ENCODE results near the gene C3.

C3 gene

DNA sequence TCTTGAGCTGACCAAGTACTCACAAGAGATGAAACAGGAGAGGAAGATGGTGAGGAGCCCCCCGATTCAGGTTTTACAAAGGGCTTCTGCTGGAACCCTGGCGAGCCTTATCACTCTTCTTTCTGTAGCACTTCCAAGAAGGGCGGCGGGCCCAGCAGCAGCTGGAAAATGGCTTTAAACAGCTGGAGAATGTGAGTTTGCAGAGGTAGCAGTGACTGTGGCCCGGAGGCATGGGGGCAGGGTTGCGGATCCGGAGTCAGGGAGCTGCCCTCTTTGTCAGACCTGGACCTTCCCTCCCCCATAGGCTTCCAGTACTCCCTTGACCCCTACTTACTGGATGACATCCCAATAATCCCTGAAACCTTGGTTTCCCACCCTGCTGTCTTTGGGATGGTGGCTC, 22.6 kb upstream of the C3 start:
- H3K36me3 ChIP-seq (ENCODE audit: insufficient read depth, low read length), result peaks cover 26% of the 10 kb centered on the region
- DNase-seq, result no peak
- H4K20me1 ChIP-seq (ENCODE audit: insufficient read depth, low read length), result no peaks in the 10 kb centered on the region
- H3K79me2 ChIP-seq (ENCODE audit: insufficient read depth, low read length), result peaks cover 8% of the 10 kb centered on the region; the same call in 1 of the 2 replicates
- peaks cover 32% of the 10 kb centered on the region for H3K4me1 ChIP-seq (ENCODE audit: insufficient read depth, low read length)
- H3K9ac ChIP-seq (ENCODE audit: low read depth, low read length), result no peak overlapping the region
- H2AFZ ChIP-seq (ENCODE audit: low read depth, low read length), result no peak overlapping the region
- H3K27me3 ChIP-seq (ENCODE audit: insufficient read depth, low read length, poor library complexity), result no peaks in the 10 kb centered on the region
- no peak overlapping the region for H3K4me2 ChIP-seq (ENCODE audit: insufficient read depth, low read length)
- no peaks in the 10 kb centered on the region for H3K9me3 ChIP-seq (ENCODE audit: insufficient read depth, low read length, severe bottlenecking)
- ATAC-seq (ENCODE audit: insufficient read depth, low read depth), result no peak
- H3K27ac ChIP-seq (ENCODE audit: low read length), result no peak overlapping the region
- TF ChIP-seq, protein P1, sequence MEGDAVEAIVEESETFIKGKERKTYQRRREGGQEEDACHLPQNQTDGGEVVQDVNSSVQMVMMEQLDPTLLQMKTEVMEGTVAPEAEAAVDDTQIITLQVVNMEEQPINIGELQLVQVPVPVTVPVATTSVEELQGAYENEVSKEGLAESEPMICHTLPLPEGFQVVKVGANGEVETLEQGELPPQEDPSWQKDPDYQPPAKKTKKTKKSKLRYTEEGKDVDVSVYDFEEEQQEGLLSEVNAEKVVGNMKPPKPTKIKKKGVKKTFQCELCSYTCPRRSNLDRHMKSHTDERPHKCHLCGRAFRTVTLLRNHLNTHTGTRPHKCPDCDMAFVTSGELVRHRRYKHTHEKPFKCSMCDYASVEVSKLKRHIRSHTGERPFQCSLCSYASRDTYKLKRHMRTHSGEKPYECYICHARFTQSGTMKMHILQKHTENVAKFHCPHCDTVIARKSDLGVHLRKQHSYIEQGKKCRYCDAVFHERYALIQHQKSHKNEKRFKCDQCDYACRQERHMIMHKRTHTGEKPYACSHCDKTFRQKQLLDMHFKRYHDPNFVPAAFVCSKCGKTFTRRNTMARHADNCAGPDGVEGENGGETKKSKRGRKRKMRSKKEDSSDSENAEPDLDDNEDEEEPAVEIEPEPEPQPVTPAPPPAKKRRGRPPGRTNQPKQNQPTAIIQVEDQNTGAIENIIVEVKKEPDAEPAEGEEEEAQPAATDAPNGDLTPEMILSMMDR (IDR thresholded peaks at IDR 0.05; ENCODE audit: borderline replicate concordance, extremely low read depth, low read length, poor library complexity, severe bottlenecking), result no peak
- no peak for TF ChIP-seq EZH2 (IDR thresholded peaks at IDR 0.05; ENCODE audit: borderline replicate concordance, low read depth, low read length, severe bottlenecking)
- no peak overlapping the region for H3K4me3 ChIP-seq (ENCODE audit: low read depth in 1 of 2, low read length in 2 of 2)

DNA sequence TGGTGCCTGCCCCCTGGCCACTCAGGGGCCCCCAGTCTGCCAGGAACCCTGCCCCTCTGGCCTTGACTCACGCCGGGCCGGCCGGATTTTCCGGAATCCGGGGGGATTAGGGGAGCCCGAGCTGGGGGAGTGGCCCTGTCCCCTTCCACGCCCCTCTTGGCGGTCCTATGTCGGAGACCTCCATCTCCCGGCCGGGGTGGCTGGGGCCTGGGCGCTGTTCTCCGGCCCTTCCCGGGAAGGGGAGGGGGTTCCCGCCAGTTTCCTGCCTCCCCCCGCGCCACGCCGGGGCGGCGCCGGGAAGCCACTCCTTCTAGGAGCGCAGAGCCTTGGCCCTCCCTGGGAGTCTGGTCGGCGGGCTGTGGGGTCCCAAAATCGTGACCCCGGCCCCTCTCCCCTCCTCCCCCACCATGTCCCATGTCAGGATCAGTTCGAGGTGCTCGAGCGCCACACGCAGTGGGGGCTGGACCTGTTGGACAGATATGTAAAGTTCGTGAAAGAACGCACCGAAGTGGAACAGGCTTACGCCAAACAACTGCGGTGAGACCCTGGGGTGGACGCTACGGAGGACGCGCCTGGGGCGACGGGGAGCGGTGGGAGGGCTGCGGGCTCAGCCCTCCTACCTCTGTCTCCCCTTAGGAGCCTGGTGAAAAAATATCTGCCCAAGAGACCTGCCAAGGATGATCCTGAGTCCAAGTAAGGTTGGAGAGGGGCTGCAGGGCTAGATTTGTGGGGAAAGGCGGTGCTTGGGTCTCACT, 20.3 kb upstream of the C3 start:
- H3K4me2 ChIP-seq (ENCODE audit: insufficient read depth, low read length), result peak overlapping the region; percentile 88
- peak overlapping the region; percentile 59; the same call in 1 of the 2 replicates for H3K27ac ChIP-seq (ENCODE audit: low read length)
- no peaks in the 10 kb centered on the region for H3K27me3 ChIP-seq (ENCODE audit: insufficient read depth, low read length, poor library complexity)
- no peak for TF ChIP-seq EZH2 (IDR thresholded peaks at IDR 0.05; ENCODE audit: borderline replicate concordance, low read depth, low read length, severe bottlenecking)
- TF ChIP-seq, protein P1 (IDR thresholded peaks at IDR 0.05; ENCODE audit: borderline replicate concordance, extremely low read depth, low read length, poor library complexity, severe bottlenecking), result no peak
- peaks cover 26% of the 10 kb centered on the region for H3K36me3 ChIP-seq (ENCODE audit: insufficient read depth, low read length)
- H3K4me3 ChIP-seq (ENCODE audit: low read depth in 1 of 2, low read length in 2 of 2), result peak overlapping the region; percentile 55 to 68
- H3K4me1 ChIP-seq (ENCODE audit: insufficient read depth, low read length), result peaks cover 47% of the 10 kb centered on the region
- H2AFZ ChIP-seq (ENCODE audit: low read depth, low read length), result peak overlapping the region; percentile 69; the same call in 1 of the 2 replicates
- no peak for ATAC-seq (ENCODE audit: insufficient read depth, low read depth)
- DNase-seq, result no peak
- H3K9ac ChIP-seq (ENCODE audit: low read depth, low read length), result peak overlapping the region; percentile 71
- H4K20me1 ChIP-seq (ENCODE audit: insufficient read depth, low read length), result peaks cover 2% of the 10 kb centered on the region; the same call in 1 of the 2 replicates
- H3K79me2 ChIP-seq (ENCODE audit: insufficient read depth, low read length), result peaks cover 21% of the 10 kb centered on the region
- H3K9me3 ChIP-seq (ENCODE audit: insufficient read depth, low read length, severe bottlenecking), result no peaks in the 10 kb centered on the region

DNA sequence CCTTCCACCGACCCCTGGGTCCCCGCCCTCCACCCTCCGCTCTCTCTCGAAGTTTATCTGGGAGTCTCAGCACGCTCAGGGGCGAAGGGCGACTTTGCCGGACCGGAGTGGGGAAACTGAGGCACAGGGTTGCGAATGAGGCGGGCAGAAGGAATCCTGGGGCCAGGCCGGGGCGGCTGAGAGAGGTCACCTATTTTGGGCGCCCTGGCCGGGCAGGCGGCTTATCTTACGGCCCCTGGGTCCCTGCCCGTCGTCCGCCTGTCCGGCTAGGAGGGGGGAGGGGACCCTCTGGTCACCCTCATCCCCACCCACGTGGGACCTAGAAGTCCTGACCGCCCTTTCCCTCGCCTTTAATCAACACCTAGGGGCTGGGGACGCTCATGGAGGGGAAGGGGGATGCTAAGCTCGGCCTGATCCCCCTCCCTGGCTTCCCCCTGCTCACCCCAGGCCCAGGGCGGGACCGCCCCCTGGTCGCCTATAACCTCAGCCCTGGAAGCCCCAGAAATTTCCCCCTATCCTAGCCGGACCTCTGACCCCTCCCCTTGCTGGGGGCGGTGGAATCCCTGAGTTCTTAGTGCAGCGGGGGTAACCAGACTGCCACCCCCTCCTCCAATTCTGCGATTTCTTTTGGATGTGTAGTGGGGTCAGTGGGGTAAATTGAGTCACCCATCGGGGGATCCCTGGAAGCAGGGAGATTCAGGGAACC, 19.6 kb upstream of the C3 start:
- TF ChIP-seq EZH2 (IDR thresholded peaks at IDR 0.05; ENCODE audit: borderline replicate concordance, low read depth, low read length, severe bottlenecking), result no peak
- TF ChIP-seq, protein P1 (IDR thresholded peaks at IDR 0.05; ENCODE audit: borderline replicate concordance, extremely low read depth, low read length, poor library complexity, severe bottlenecking), result no peak
- Histone ChIP-seq H2AFZ (ENCODE audit: low read depth, low read length) (peak overlapping the region; percentile 69), H3K4me1 (ENCODE audit: insufficient read depth, low read length) (peaks cover 54% of the 10 kb centered on the region), H3K4me3 (ENCODE audit: low read depth in 1 of 2, low read length in 2 of 2) (peak overlapping the region; percentile 55 to 68), H3K79me2 (ENCODE audit: insufficient read depth, low read length) (peaks cover 27% of the 10 kb centered on the region), H3K9me3 (ENCODE audit: insufficient read depth, low read length, severe bottlenecking) (no peaks in the 10 kb centered on the region), H3K4me2 (ENCODE audit: insufficient read depth, low read length) (peak overlapping the region; percentile 88), H3K27me3 (ENCODE audit: insufficient read depth, low read length, poor library complexity) (no peaks in the 10 kb centered on the region), H3K36me3 (ENCODE audit: insufficient read depth, low read length) (peaks cover 21% of the 10 kb centered on the region), H3K9ac (ENCODE audit: low read depth, low read length) (peak overlapping the region; percentile 71), H4K20me1 (ENCODE audit: insufficient read depth, low read length) (peaks cover 3% of the 10 kb centered on the region; the same call in 1 of the 2 replicates), H3K27ac (ENCODE audit: low read length) (peak overlapping the region; percentile 59)
- DNase-seq (no peak), ATAC-seq (ENCODE audit: insufficient read depth, low read depth) (0 out of 3 replicates have a peak, but pooled peaks have one; percentile 0)

Data from DND-41 (cell line).